Endothelial cell of umbilical vein (primary cell): Measurements from ENCODE around the gene ERBB2.

Experiments
- EZH2 ChIP-seq: IDR thresholded peaks from 2 replicates; pipeline ENCODE4 v1.6.1; 2012; ENCODE audit warnings: borderline replicate concordance, low read depth, mild to moderate bottlenecking, moderate library complexity, low read length, inconsistent platforms; ENCODE audit not compliant: severe bottlenecking
- FOS ChIP-seq: IDR thresholded peaks from 2 replicates; pipeline ENCODE4 v1.6.1; 2011; ENCODE audit warnings: mild to moderate bottlenecking, low read length, moderate library complexity, borderline replicate concordance; ENCODE audit not compliant: insufficient read depth
- JUN ChIP-seq: IDR thresholded peaks from 2 replicates; pipeline ENCODE4 v1.6.1; 2011; ENCODE audit warnings: borderline replicate concordance, low read depth; ENCODE audit not compliant: insufficient read length, insufficient read depth
- MYC ChIP-seq: IDR thresholded peaks from one replicate; pipeline ENCODE4 v1.6.1; 2011; ENCODE audit warnings: mild to moderate bottlenecking, low read depth, low read length
- POLR2A ChIP-seq: IDR thresholded peaks from 2 replicates; pipeline ENCODE4 v1.6.1; 2012; ENCODE audit warnings: low read depth, mild to moderate bottlenecking, control low read depth, low read length
- POLR2AphosphoS5 ChIP-seq: IDR thresholded peaks from 2 replicates; pipeline ENCODE4 v1.6.1; 2012; ENCODE audit warnings: low read depth, mild to moderate bottlenecking, control low read depth, low read length, moderate library complexity; ENCODE audit not compliant: insufficient read depth
- TF ChIP-seq, protein P1 (sequence below), 2 donors: IDR thresholded peaks; 1 replicate in 1 of 2; 2 replicates in 1 of 2; pipeline ENCODE4 v1.5.1; 2011; ENCODE audit warnings: low read length in 2 of 2, mild to moderate bottlenecking in 2 of 2, moderate library complexity in 2 of 2, control low read depth in 1 of 2, inconsistent platforms in 1 of 2, low read depth in 1 of 2; ENCODE audit not compliant: insufficient read depth in 1 of 2; ENCODE audit errors: extremely low read depth in 1 of 2
- TF ChIP-seq, protein P2 (sequence below): IDR thresholded peaks from 2 replicates; pipeline ENCODE4 v1.6.1; 2011; ENCODE audit not compliant: insufficient read depth, insufficient read length

DNA sequence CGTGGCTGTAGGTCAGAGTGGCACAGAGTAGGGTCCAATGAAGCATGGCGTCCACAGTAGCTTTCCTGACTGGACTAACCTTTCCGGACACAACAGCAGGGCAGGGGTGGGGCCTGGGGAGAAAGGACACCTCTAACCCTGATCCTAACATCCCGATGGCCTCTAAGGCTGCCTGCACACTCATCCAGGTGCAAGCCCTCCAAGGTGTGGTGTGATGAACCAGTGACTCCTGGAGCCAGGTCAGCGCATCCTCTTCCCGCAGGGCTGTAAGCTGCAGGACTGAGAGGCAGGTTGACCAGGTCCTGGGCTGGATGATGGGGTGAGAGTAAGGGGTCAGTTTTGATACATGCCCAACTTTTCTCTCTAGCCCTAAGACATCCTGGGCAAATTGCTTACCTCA lies 3.1 kb upstream of the ERBB2 start:
- TF ChIP-seq, protein P1, sequence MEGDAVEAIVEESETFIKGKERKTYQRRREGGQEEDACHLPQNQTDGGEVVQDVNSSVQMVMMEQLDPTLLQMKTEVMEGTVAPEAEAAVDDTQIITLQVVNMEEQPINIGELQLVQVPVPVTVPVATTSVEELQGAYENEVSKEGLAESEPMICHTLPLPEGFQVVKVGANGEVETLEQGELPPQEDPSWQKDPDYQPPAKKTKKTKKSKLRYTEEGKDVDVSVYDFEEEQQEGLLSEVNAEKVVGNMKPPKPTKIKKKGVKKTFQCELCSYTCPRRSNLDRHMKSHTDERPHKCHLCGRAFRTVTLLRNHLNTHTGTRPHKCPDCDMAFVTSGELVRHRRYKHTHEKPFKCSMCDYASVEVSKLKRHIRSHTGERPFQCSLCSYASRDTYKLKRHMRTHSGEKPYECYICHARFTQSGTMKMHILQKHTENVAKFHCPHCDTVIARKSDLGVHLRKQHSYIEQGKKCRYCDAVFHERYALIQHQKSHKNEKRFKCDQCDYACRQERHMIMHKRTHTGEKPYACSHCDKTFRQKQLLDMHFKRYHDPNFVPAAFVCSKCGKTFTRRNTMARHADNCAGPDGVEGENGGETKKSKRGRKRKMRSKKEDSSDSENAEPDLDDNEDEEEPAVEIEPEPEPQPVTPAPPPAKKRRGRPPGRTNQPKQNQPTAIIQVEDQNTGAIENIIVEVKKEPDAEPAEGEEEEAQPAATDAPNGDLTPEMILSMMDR (IDR thresholded peaks at IDR 0.05; ENCODE audit: extremely low read depth in 1 of 2, insufficient read depth in 1 of 2, low read depth in 1 of 2, low read length in 2 of 2): no peak
- TF ChIP-seq POLR2A (no peak), EZH2 (no peak), POLR2AphosphoS5 (no peak), FOS (no peak), MYC (no peak), JUN (no peak)
- TF ChIP-seq, protein P2, sequence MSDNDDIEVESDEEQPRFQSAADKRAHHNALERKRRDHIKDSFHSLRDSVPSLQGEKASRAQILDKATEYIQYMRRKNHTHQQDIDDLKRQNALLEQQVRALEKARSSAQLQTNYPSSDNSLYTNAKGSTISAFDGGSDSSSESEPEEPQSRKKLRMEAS: no peak
